Measurements from ENCODE around the gene PHKG2. TPM values are rescaled to one million over a fixed set of nuclear protein-coding genes. Genes with fewer than 3 reads are reported as not detected.
A peak's percentile ranks its signal among the peaks of the same experiment; 100 is the strongest.

The PHKG2 gene
- total and polyA plus RNA-seq, 7 experiments from 2014 or later: 33.2 to 57.8 (median 45.0) TPM

DNA sequence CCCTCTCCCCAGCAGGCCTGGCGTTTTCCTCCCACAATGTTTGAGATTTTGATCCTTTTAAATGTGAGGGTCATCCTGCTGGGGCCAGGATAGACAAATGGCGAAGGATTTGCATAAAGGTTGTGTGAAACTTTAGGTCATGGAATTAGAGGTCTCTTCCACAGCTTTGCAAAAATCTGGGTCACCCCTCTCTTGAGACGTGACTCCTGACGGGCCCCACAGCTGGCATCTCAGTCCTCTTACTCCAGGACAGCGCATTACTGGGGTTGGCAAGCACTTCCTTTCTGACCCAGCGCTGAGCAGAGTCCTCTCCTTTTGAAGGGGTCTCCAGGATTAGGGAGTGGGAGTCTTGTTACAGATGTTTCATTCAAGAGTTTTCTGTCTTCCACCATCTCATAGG is 31.4 kb downstream of the PHKG2 start:
- H3K9me3 Mint-ChIP-seq: no peaks in the 10 kb centered on the region
- Histone ChIP-seq H3K27ac (ENCODE audit: low read depth, low read length) (no peak overlapping the region), H3K4me3 (ENCODE audit: low read length) (no peak overlapping the region), H3K27me3 (ENCODE audit: control insufficient read depth in 2 of 2, insufficient read depth in 2 of 2, low read length in 2 of 2) (no peaks in the 10 kb centered on the region), H3K9me3 (ENCODE audit: control insufficient read depth in 2 of 3, low read length in 3 of 3) (no peaks in the 10 kb centered on the region), H3K4me1 (ENCODE audit: control insufficient read depth in 2 of 2, insufficient read depth in 2 of 2, low read length in 2 of 2) (peaks cover 0 to 4% of the 10 kb centered on the region in 2 donors), H3K36me3 (ENCODE audit: control insufficient read depth in 2 of 3, insufficient read depth in 3 of 3, low read length in 3 of 3) (peaks cover 0 to 23% (median 0%) of the 10 kb centered on the region in 3 experiments)
- POLR2A ChIA-PET: no interaction called here
- peaks cover 0 to 5% (median 0%) of the 10 kb centered on the region in 5 donors for H3K27me3 Mint-ChIP-seq
- ATAC-seq: no peak
- no peak for DNase-seq
- peaks cover 0 to 11% (median 5%) of the 10 kb centered on the region in 5 donors for H3K36me3 Mint-ChIP-seq
- H3K4me3 Mint-ChIP-seq: no peak overlapping the region
- intact Hi-C loops (cut with micrococcal nuclease): no loop called here
- H3K4me1 Mint-ChIP-seq: peaks cover 7 to 26% (median 13%) of the 10 kb centered on the region in 7 donors
- H3K27ac Mint-ChIP-seq: no peak overlapping the region
- CTCF ChIA-PET: no interaction called here

DNA sequence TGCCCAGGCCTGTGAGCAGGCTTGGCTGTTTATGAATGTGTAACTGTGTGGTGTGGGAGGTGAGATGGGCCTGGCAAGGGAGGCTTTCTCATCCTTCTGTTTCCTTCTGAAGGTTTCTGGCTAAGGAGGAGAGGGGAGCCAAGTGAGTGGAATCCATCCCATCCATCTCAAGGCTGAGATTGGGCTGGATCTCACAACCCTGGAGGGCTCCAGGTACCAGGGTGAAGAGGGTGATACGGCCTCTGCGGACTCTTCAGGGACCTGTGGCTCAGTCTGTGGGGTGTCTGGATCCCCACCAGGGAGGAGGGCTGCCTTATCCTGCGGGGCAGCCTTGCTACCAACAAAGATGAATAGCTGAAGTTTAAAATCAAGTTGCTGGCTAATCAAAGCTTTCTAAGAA is 31.8 kb downstream of the PHKG2 start:
- no peak for ATAC-seq
- H3K4me1 Mint-ChIP-seq: peaks cover 9 to 25% (median 11%) of the 10 kb centered on the region in 7 donors
- Histone ChIP-seq H3K9me3 (ENCODE audit: control insufficient read depth in 2 of 3, low read length in 3 of 3) (no peaks in the 10 kb centered on the region), H3K4me1 (ENCODE audit: control insufficient read depth in 2 of 2, insufficient read depth in 2 of 2, low read length in 2 of 2) (peaks cover 0 to 4% of the 10 kb centered on the region in 2 donors), H3K36me3 (ENCODE audit: control insufficient read depth in 2 of 3, insufficient read depth in 3 of 3, low read length in 3 of 3) (peaks cover 0 to 23% (median 0%) of the 10 kb centered on the region in 3 experiments), H3K4me3 (ENCODE audit: low read length) (no peak overlapping the region), H3K27me3 (ENCODE audit: control insufficient read depth in 2 of 2, insufficient read depth in 2 of 2, low read length in 2 of 2) (no peaks in the 10 kb centered on the region), H3K27ac (ENCODE audit: low read depth, low read length) (no peak overlapping the region)
- H3K4me3 Mint-ChIP-seq: no peak overlapping the region
- H3K27ac Mint-ChIP-seq: no peak overlapping the region
- no peak for DNase-seq
- ChIA-PET CTCF (no interaction called here), POLR2A (no interaction called here)
- H3K27me3 Mint-ChIP-seq: peaks cover 0 to 6% (median 0%) of the 10 kb centered on the region in 5 donors
- peaks cover 0 to 11% (median 5%) of the 10 kb centered on the region in 5 donors for H3K36me3 Mint-ChIP-seq
- H3K9me3 Mint-ChIP-seq: no peaks in the 10 kb centered on the region
- intact Hi-C loops (cut with micrococcal nuclease): no loop called here

DNA sequence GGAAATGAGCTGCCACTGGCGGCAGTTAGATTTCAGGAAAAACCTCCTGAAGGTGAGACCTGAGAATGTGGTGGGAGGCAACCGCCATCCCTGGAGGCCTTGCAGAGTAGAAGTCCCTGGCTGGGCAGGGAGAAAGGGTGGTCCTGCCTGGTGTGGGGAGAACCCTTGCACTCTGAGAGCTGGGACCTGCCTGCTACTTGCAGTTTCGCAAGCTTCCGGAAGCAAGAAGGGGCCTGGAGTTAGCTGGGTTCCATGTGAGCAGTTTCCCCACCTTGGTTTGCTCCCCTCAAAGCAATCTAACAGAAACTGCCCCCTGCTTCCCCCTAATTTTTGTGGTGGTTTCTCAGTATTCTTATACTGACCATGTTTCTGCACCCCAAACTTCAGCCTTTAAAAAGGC is 32.3 kb downstream of the PHKG2 start:
- DNase-seq (no peak), ATAC-seq (no peak)
- Histone ChIP-seq H3K9me3 (ENCODE audit: control insufficient read depth in 2 of 3, low read length in 3 of 3) (no peaks in the 10 kb centered on the region), H3K27me3 (ENCODE audit: control insufficient read depth in 2 of 2, insufficient read depth in 2 of 2, low read length in 2 of 2) (no peaks in the 10 kb centered on the region), H3K4me1 (ENCODE audit: control insufficient read depth in 2 of 2, insufficient read depth in 2 of 2, low read length in 2 of 2) (peaks cover 0 to 4% of the 10 kb centered on the region in 2 donors), H3K27ac (ENCODE audit: low read depth, low read length) (no peak overlapping the region), H3K4me3 (ENCODE audit: low read length) (no peak overlapping the region), H3K36me3 (ENCODE audit: control insufficient read depth in 2 of 3, insufficient read depth in 3 of 3, low read length in 3 of 3) (peaks cover 0 to 23% (median 0%) of the 10 kb centered on the region in 3 experiments)
- POLR2A ChIA-PET: no interaction called here
- H3K9me3 Mint-ChIP-seq: no peaks in the 10 kb centered on the region
- CTCF ChIA-PET: no interaction called here
- peaks cover 0 to 11% (median 0%) of the 10 kb centered on the region in 5 donors for H3K27me3 Mint-ChIP-seq
- intact Hi-C loops (cut with micrococcal nuclease): no loop called here
- H3K4me3 Mint-ChIP-seq: no peak overlapping the region
- H3K27ac Mint-ChIP-seq: peak overlapping the region in 1 of 9 donors; percentile 7
- H3K4me1 Mint-ChIP-seq: peaks cover 7 to 25% (median 15%) of the 10 kb centered on the region in 7 donors
- H3K36me3 Mint-ChIP-seq: peaks cover 0 to 11% (median 4%) of the 10 kb centered on the region in 5 donors

DNA sequence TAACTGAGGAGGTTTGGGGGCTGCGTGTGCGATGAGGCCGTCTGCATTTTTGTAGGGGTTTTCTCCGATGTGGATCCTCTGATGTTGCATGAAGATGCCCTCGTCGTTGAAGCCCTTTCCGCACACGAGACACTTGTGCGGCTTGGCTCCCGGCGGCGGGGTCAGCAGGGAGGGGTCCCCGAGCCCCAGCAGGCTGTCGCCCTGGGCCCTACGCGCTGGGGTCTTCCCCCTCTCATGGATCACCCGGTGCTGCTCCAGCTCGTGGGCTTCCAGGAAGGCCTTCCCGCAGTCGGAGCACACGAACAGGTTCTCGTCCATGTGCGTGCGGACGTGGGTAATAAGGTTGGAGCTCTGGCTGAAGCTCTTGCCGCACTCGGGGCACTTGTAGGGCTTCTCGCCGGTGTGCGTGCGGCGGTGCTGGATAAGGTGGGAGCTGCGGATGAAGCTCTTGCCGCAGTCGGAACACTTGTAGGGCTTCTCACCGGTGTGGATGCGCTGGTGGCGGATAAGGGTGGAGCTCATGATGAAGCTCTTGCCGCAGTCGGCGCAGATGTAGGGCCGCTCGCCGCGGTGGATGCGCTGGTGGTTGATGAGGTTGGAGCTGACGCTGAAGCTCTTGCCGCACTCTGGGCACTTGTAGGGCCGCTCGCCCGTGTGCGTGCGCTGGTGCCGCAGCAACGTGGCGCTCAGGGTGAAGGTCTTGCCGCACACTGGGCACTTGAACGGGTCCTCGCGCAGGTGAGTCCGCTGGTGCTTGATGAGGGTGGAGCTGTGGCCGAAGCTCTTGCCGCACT is 34.5 kb downstream of the PHKG2 start:
- peaks cover 0 to 28% (median 0%) of the 10 kb centered on the region in 3 experiments for H3K36me3 ChIP-seq (ENCODE audit: control insufficient read depth in 2 of 3, insufficient read depth in 3 of 3, low read length in 3 of 3)
- ChIA-PET POLR2A (interaction anchor here (1.3 kb wide), 1 partner anchor 23 kb away, joined by 3 read pairs; no protein-coding TSS in a partner anchor), CTCF (interaction anchor here (1.0 kb wide), 1 partner anchor 12 kb away, joined by 3 read pairs; no protein-coding TSS in a partner anchor)
- DNase-seq (no peak), ATAC-seq (no peak)
- H3K4me1 ChIP-seq (ENCODE audit: control insufficient read depth in 2 of 2, insufficient read depth in 2 of 2, low read length in 2 of 2): peaks cover 4 to 6% of the 10 kb centered on the region in 2 donors
- H3K27me3 Mint-ChIP-seq: peaks cover 0 to 27% (median 0%) of the 10 kb centered on the region in 5 donors
- no peak overlapping the region for H3K27ac Mint-ChIP-seq
- no peaks in the 10 kb centered on the region for H3K9me3 Mint-ChIP-seq
- intact Hi-C loops (cut with micrococcal nuclease): no loop called here
- peaks cover 0 to 11% (median 4%) of the 10 kb centered on the region in 5 donors for H3K36me3 Mint-ChIP-seq
- H3K9me3 ChIP-seq (ENCODE audit: control insufficient read depth in 2 of 3, low read length in 3 of 3): no peaks in the 10 kb centered on the region
- H3K4me1 Mint-ChIP-seq: peaks cover 0 to 21% (median 19%) of the 10 kb centered on the region in 7 donors
- peaks cover 0 to 4% of the 10 kb centered on the region in 2 donors for H3K27me3 ChIP-seq (ENCODE audit: control insufficient read depth in 2 of 2, insufficient read depth in 2 of 2, low read length in 2 of 2)
- H3K4me3 ChIP-seq (ENCODE audit: low read length): no peak overlapping the region
- no peak overlapping the region for H3K27ac ChIP-seq (ENCODE audit: low read depth, low read length)
- H3K4me3 Mint-ChIP-seq: no peak overlapping the region

DNA sequence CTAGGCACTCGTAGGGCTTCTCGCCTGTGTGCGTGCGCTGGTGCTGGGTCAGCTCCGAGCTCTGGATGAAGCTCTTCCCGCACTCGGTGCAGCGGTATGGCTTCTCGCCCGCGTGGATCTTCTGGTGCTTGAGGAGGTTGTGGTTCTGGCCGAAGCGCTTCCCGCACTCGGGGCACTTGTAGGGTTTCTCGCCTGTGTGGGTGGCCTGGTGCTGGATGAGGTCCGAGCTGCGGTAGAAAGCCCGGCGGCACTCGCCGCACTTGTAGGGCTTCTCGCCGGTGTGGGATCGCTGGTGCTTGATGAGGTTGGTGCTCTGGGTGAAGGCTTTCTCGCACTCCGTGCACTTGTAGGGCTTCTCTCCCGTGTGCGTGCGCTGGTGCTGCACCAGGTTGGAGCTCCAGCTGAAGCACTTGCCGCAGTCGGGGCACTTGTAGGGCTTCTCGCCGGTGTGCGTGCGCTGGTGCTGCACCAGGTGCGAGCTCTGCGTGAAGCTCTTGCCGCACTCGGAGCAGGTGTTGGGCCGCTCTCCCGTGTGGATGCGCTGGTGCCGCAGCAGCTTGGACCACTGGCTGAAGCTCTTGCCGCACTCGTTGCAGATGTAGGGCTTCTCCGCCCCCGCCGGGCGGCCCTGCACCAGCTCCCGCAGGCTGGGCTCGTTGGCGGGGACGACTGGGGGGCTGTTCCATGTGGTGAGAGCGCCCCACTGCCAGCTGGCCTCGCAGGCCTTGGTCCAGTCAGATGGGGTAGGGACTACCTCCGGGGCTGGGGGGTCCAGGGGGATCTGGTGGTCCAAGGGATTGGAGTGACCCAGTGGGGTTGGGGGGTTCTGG is 35.3 kb downstream of the PHKG2 start:
- no peaks in the 10 kb centered on the region for H3K9me3 ChIP-seq (ENCODE audit: control insufficient read depth in 2 of 3, low read length in 3 of 3)
- H3K9me3 Mint-ChIP-seq: peaks cover 0 to 2% (median 0%) of the 10 kb centered on the region in 11 donors
- ChIA-PET POLR2A (interaction anchor here (1.1 to 1.3 kb wide), 2 partner anchors 8 to 22 kb away, joined by 3 to 4 read pairs; no protein-coding TSS in a partner anchor), CTCF (interaction anchor here (1.0 kb wide), 1 partner anchor 13 kb away, joined by 3 read pairs; no protein-coding TSS in a partner anchor)
- no peak overlapping the region for H3K27ac Mint-ChIP-seq
- no peak overlapping the region for H3K4me3 ChIP-seq (ENCODE audit: low read length)
- peaks cover 0 to 28% (median 0%) of the 10 kb centered on the region in 3 experiments for H3K36me3 ChIP-seq (ENCODE audit: control insufficient read depth in 2 of 3, insufficient read depth in 3 of 3, low read length in 3 of 3)
- peaks cover 7% of the 10 kb centered on the region in 2 donors for H3K4me1 ChIP-seq (ENCODE audit: control insufficient read depth in 2 of 2, insufficient read depth in 2 of 2, low read length in 2 of 2)
- H3K27me3 Mint-ChIP-seq: peaks cover 0 to 35% (median 0%) of the 10 kb centered on the region in 5 donors
- H3K4me1 Mint-ChIP-seq: peaks cover 0 to 25% (median 22%) of the 10 kb centered on the region in 7 donors
- peaks cover 0 to 11% (median 4%) of the 10 kb centered on the region in 5 donors for H3K36me3 Mint-ChIP-seq
- intact Hi-C loops (cut with micrococcal nuclease): no loop called here
- no peak overlapping the region for H3K4me3 Mint-ChIP-seq
- ATAC-seq: no peak
- no peak for DNase-seq
- peaks cover 0 to 7% of the 10 kb centered on the region in 2 donors for H3K27me3 ChIP-seq (ENCODE audit: control insufficient read depth in 2 of 2, insufficient read depth in 2 of 2, low read length in 2 of 2)
- H3K27ac ChIP-seq (ENCODE audit: low read depth, low read length): no peak overlapping the region

DNA sequence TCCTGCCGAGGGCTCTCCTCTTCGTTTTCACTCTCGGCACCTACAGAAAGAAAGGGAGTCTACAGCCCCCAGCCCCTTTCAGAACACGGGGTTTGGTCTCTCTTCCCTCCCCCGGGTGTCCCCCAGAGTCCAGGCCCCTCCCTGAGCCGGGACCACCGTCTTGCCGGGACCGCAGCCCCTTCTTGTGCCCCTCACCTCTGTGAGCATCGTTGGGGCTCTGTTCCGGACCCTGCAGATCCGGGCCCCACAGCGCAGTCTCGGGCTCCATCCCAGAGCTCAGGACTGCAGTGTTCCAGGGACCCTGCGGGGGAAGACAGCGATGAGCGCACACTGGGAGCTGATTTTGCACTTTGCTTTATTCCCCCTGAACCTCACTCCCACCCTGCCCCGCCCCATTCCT is 36.0 kb downstream of the PHKG2 start:
- H3K27me3 Mint-ChIP-seq: peaks cover 0 to 42% (median 0%) of the 10 kb centered on the region in 5 donors
- Histone ChIP-seq H3K36me3 (ENCODE audit: control insufficient read depth in 2 of 3, insufficient read depth in 3 of 3, low read length in 3 of 3) (peaks cover 0 to 28% (median 0%) of the 10 kb centered on the region in 3 experiments), H3K4me1 (ENCODE audit: control insufficient read depth in 2 of 2, insufficient read depth in 2 of 2, low read length in 2 of 2) (peaks cover 7% of the 10 kb centered on the region in 2 donors), H3K4me3 (ENCODE audit: low read length) (no peak overlapping the region), H3K27ac (ENCODE audit: low read depth, low read length) (no peak overlapping the region), H3K27me3 (ENCODE audit: control insufficient read depth in 2 of 2, insufficient read depth in 2 of 2, low read length in 2 of 2) (peaks cover 0 to 7% of the 10 kb centered on the region in 2 donors), H3K9me3 (ENCODE audit: control insufficient read depth in 2 of 3, low read length in 3 of 3) (no peaks in the 10 kb centered on the region)
- H3K4me3 Mint-ChIP-seq: no peak overlapping the region
- POLR2A ChIA-PET: interaction anchor here (1.1 kb wide), 1 partner anchor 9 kb away, joined by 4 read pairs; no protein-coding TSS in a partner anchor
- CTCF ChIA-PET: no interaction called here
- peaks cover 0 to 11% (median 4%) of the 10 kb centered on the region in 5 donors for H3K36me3 Mint-ChIP-seq
- DNase-seq (no peak), ATAC-seq (no peak)
- no peak overlapping the region for H3K27ac Mint-ChIP-seq
- peaks cover 0 to 25% (median 22%) of the 10 kb centered on the region in 7 donors for H3K4me1 Mint-ChIP-seq
- H3K9me3 Mint-ChIP-seq: peaks cover 0 to 2% (median 0%) of the 10 kb centered on the region in 11 donors
- intact Hi-C loops (cut with micrococcal nuclease): no loop called here

Data from naive thymus-derived CD4-positive, alpha-beta T cell (primary cell).